ENCODE data around the gene PCBP3.

PCBP3 gene

DNA sequence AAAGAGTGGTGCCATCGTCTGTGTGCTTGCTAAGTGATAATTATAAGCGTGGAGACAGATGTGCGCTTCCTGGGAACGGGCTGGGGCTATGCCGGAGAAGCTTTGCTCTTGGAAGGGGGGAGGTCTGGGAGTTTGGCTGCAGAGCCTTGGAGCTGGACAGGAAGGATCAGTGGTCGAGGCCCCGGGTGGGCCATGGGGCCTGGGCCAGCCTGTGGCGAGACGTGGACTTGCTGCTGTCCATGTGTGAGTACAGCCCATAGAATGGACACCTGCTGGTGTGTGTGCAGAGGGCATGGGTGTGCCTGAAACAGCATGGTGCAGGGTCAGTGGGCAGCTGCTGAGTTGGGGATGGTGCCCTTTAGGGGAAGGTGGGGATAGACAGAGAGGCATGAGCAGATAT lies 121.3 kb downstream of the PCBP3 start:
- Histone ChIP-seq H3K79me2 (ENCODE audit: insufficient read depth, low read depth) (no peaks in the 10 kb centered on the region), H3K27me3 (ENCODE audit: insufficient read depth, low read depth) (peaks cover 12% of the 10 kb centered on the region; the same call in 1 of the 2 replicates), H3K4me3 (IDR thresholded peaks at IDR 0.05; ENCODE audit: insufficient read depth, low read depth, low read length) (no peak overlapping the region), H3K4me1 (ENCODE audit: low read depth, poor library complexity, severe bottlenecking) (no peaks in the 10 kb centered on the region), H3K36me3 (ENCODE audit: insufficient read depth) (0 out of 2 replicates have a peak, but pooled peaks cover 2% of the 10 kb centered on the region), H3K9ac (no peak overlapping the region), H2AFZ (ENCODE audit: low read depth) (no peak overlapping the region), H3K27ac (no peak overlapping the region), H4K20me1 (ENCODE audit: insufficient read depth) (no peaks in the 10 kb centered on the region), H3K4me2 (no peak overlapping the region)
- TF ChIP-seq, protein P1, sequence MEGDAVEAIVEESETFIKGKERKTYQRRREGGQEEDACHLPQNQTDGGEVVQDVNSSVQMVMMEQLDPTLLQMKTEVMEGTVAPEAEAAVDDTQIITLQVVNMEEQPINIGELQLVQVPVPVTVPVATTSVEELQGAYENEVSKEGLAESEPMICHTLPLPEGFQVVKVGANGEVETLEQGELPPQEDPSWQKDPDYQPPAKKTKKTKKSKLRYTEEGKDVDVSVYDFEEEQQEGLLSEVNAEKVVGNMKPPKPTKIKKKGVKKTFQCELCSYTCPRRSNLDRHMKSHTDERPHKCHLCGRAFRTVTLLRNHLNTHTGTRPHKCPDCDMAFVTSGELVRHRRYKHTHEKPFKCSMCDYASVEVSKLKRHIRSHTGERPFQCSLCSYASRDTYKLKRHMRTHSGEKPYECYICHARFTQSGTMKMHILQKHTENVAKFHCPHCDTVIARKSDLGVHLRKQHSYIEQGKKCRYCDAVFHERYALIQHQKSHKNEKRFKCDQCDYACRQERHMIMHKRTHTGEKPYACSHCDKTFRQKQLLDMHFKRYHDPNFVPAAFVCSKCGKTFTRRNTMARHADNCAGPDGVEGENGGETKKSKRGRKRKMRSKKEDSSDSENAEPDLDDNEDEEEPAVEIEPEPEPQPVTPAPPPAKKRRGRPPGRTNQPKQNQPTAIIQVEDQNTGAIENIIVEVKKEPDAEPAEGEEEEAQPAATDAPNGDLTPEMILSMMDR (conservative IDR thresholded peaks at IDR 0.05; ENCODE audit: low read depth, low read length), result no peak

DNA sequence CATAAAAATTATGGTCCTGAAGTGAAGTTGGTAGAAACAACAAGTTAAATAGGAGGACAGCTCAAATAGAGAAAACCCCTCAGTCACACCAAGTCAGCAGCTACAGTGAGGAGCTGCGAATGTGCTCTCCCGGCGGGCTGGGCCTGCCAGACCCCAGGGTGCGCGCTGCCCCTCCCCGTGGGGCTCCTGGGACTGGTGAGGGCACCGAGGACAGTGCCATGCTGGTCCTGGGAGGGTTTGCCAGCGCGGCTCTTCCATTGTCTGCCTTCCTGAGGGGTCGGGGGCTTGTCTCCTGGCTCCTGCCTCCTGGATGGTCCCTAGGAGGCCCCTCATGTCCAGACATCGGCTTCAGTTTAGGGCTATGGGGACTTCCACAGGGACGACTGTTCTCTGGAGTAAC lies 121.8 kb downstream of the PCBP3 start:
- H3K4me1 ChIP-seq (ENCODE audit: low read depth, poor library complexity, severe bottlenecking), result no peaks in the 10 kb centered on the region
- H3K4me3 ChIP-seq (IDR thresholded peaks at IDR 0.05; ENCODE audit: insufficient read depth, low read depth, low read length), result no peak overlapping the region
- H3K36me3 ChIP-seq (ENCODE audit: insufficient read depth), result 0 out of 2 replicates have a peak, but pooled peaks cover 2% of the 10 kb centered on the region
- peaks cover 12% of the 10 kb centered on the region; the same call in 1 of the 2 replicates for H3K27me3 ChIP-seq (ENCODE audit: insufficient read depth, low read depth)
- TF ChIP-seq, protein P1 (conservative IDR thresholded peaks at IDR 0.05; ENCODE audit: low read depth, low read length), result no peak
- H3K79me2 ChIP-seq (ENCODE audit: insufficient read depth, low read depth), result no peaks in the 10 kb centered on the region
- H3K4me2 ChIP-seq, result no peak overlapping the region
- no peak overlapping the region for H3K9ac ChIP-seq
- H3K27ac ChIP-seq, result no peak overlapping the region
- H4K20me1 ChIP-seq (ENCODE audit: insufficient read depth), result no peaks in the 10 kb centered on the region
- H2AFZ ChIP-seq (ENCODE audit: low read depth), result no peak overlapping the region

DNA sequence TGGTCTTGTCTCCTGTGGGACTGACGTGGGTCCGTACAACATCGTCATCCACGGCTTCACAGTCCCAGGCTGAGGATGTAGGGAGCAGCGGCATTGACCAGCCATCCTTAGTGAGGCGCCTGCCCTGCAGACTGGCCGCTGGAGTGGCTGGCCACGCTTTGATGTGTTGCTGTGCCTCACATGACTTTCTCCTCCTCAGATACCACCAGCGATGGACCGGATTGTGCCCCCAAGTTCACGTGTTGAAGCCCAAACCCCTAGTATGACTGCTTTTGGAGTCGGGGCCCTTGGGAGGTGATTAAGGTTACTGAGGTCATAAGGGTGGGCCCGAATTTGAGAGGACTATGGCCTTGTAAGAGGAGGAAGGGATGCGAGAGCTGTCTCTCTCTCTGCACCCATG lies 122.5 kb downstream of the PCBP3 start:
- H3K27me3 ChIP-seq (ENCODE audit: insufficient read depth, low read depth), result peaks cover 12% of the 10 kb centered on the region; the same call in 1 of the 2 replicates
- no peak overlapping the region for H3K9ac ChIP-seq
- TF ChIP-seq, protein P1 (conservative IDR thresholded peaks at IDR 0.05; ENCODE audit: low read depth, low read length), result no peak
- no peak overlapping the region for H3K4me2 ChIP-seq
- H3K79me2 ChIP-seq (ENCODE audit: insufficient read depth, low read depth), result no peaks in the 10 kb centered on the region
- H4K20me1 ChIP-seq (ENCODE audit: insufficient read depth), result no peaks in the 10 kb centered on the region
- H3K27ac ChIP-seq, result no peak overlapping the region
- no peak overlapping the region for H2AFZ ChIP-seq (ENCODE audit: low read depth)
- 0 out of 2 replicates have a peak, but pooled peaks cover 2% of the 10 kb centered on the region for H3K36me3 ChIP-seq (ENCODE audit: insufficient read depth)
- H3K4me3 ChIP-seq (IDR thresholded peaks at IDR 0.05; ENCODE audit: insufficient read depth, low read depth, low read length), result no peak overlapping the region
- no peaks in the 10 kb centered on the region for H3K4me1 ChIP-seq (ENCODE audit: low read depth, poor library complexity, severe bottlenecking)

DNA sequence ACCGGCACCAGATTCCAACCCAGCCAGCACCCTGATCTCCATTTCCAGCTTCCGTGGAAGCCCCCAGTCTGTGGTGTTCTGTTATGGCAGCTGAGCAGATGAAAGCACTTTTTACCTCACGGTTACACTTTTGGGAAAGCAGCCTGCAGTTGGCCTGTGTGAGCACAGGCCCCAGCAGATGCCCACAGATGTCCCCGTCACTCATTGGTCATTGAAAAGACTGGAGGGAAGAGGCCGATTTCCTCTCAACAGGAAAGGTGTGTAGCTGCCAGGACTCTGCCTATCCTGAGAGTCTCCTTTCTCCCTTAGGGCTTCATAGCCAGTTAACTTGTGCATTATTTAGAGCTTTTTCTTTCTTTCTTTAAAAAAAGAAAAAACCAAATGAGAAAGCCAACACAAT lies 123.0 kb downstream of the PCBP3 start:
- peaks cover 12% of the 10 kb centered on the region; the same call in 1 of the 2 replicates for H3K27me3 ChIP-seq (ENCODE audit: insufficient read depth, low read depth)
- no peak overlapping the region for H3K27ac ChIP-seq

More for the DNA sequence above, 123.0 kb downstream of the PCBP3 start:
- H3K79me2 ChIP-seq (ENCODE audit: insufficient read depth, low read depth), result no peaks in the 10 kb centered on the region
- H3K4me2 ChIP-seq, result no peak overlapping the region
- H3K36me3 ChIP-seq (ENCODE audit: insufficient read depth), result 0 out of 2 replicates have a peak, but pooled peaks cover 2% of the 10 kb centered on the region
- TF ChIP-seq, protein P1 (conservative IDR thresholded peaks at IDR 0.05; ENCODE audit: low read depth, low read length), result no peak
- no peak overlapping the region for H3K9ac ChIP-seq
- H4K20me1 ChIP-seq (ENCODE audit: insufficient read depth), result no peaks in the 10 kb centered on the region
- no peak overlapping the region for H2AFZ ChIP-seq (ENCODE audit: low read depth)
- H3K4me1 ChIP-seq (ENCODE audit: low read depth, poor library complexity, severe bottlenecking), result no peaks in the 10 kb centered on the region
- H3K4me3 ChIP-seq (IDR thresholded peaks at IDR 0.05; ENCODE audit: insufficient read depth, low read depth, low read length), result no peak overlapping the region
